Panc1 (cell line): ENCODE data around the gene DAB1. TPM values are rescaled to one million over a fixed set of nuclear protein-coding genes. Genes with fewer than 3 reads are reported as not detected.
"Not testable (repeated sequence)": the region's sequence is repeated elsewhere in the genome, so short reads cannot be mapped to it uniquely, and the experiment has no call there.

Source experiments
- ATAC-seq: fragments of 200-7000 bp; cut with Tn5 transposase; 2 replicates; pipeline ENCODE4 v1.9.1; 2020; ENCODE audit warnings: mild to moderate bottlenecking, moderate library complexity
- BruUV-seq: library from RNA; stranded (reverse); fragments of 400-500 nt; replicated peaks from 2 replicates; lab custom pipeline; 2021; lab: Mats Ljungman, UMichigan
- CTCF ChIA-PET: fragments of 300-600 bp; sonication (Branson Sonifier 250); formaldehyde crosslinking; loops from one replicate; lab custom pipeline; 2022; ENCODE audit warnings: antibody characterized with exemption; lab: Charles Lee
- POLR2A ChIA-PET: fragments of 300-600 bp; sonication (Branson Sonifier 250); formaldehyde crosslinking; loops from one replicate; lab custom pipeline; 2022; ENCODE audit warnings: antibody characterized with exemption; lab: Charles Lee
- DNase-seq: peaks from one replicate; pipeline ENCODE4 v3.0.0-alpha.2; 2010; ENCODE audit warnings: low read depth, low spot score
- H3K27ac ChIP-seq: 2 replicates; pipeline ENCODE4 v1.5.1; 2011; ENCODE audit warnings: mild to moderate bottlenecking, low read length, inconsistent platforms
- H3K27me3 ChIP-seq: fragments of 200-500 bp; sonication (Bioruptor generic); 2 replicates; pipeline ENCODE4 v1.6.0; 2014; ENCODE audit warnings: low read length, inconsistent platforms; ENCODE audit not compliant: control insufficient read depth, insufficient read depth
- H3K36me3 ChIP-seq: fragments of 200-500 bp; sonication (Bioruptor generic); 2 replicates; pipeline ENCODE4 v1.5.1; 2014; ENCODE audit warnings: inconsistent platforms, mild to moderate bottlenecking, low read length, moderate library complexity; ENCODE audit not compliant: control insufficient read depth, insufficient read depth
- H3K4me1 ChIP-seq: 2 replicates; pipeline ENCODE4 v1.5.1; 2011; ENCODE audit warnings: inconsistent platforms, mild to moderate bottlenecking, low read length, moderate library complexity; ENCODE audit not compliant: control insufficient read depth, insufficient read depth
- H3K4me3 ChIP-seq, 2 experiments: 2 replicates each; pipeline ENCODE4 v1.5.1; 2011 to 2012; ENCODE audit warnings: low read depth in 2 of 2, low read length in 2 of 2, mild to moderate bottlenecking in 2 of 2, inconsistent platforms in 1 of 2, moderate library complexity in 1 of 2
- H3K9me3 ChIP-seq: fragments of 200-500 bp; sonication (Bioruptor generic); 2 replicates; pipeline ENCODE4 v1.5.1; 2014; ENCODE audit warnings: low read depth, mild to moderate bottlenecking, inconsistent platforms, low read length, moderate library complexity; ENCODE audit not compliant: control insufficient read depth, insufficient read depth
- POLR2AphosphoS5 ChIP-seq: IDR thresholded peaks from 2 replicates; pipeline ENCODE4 v1.6.1; 2012; ENCODE audit warnings: mild to moderate bottlenecking, low read depth, low read length, moderate library complexity
- SIN3A ChIP-seq: IDR thresholded peaks from 2 replicates; pipeline ENCODE4 v1.6.1; 2012; ENCODE audit warnings: low read depth, mild to moderate bottlenecking, low read length, moderate library complexity, borderline replicate concordance; ENCODE audit not compliant: insufficient read depth
- TCF7L2 ChIP-seq: IDR thresholded peaks from 2 replicates; pipeline ENCODE4 v1.6.1; 2011; ENCODE audit warnings: mild to moderate bottlenecking, low read depth, low read length, inconsistent platforms
- in situ Hi-C: cut with HindIII; loops from 2 replicates; pipeline ENCODE4 v1.10.0; 2016; ENCODE audit warnings: low sequenced_read_pairs, low pct_unique_long_range_greater_than_20kb
- intact Hi-C: fragments of 100-400 bp; cut with micrococcal nuclease; formaldehyde crosslinking; loops from one replicate; pipeline ENCODE4 v1.10.0; 2022; ENCODE audit not compliant: unreplicated experiment
- total RNA-seq: library from RNA; stranded (reverse); gene quantifications from one replicate; pipeline ENCODE4 v1.2.1, GENCODE V29; 2021; ENCODE audit not compliant: unreplicated experiment
- TF ChIP-seq, protein P1 (sequence below): fragments of 450-650 bp; IDR thresholded peaks from 2 replicates; pipeline ENCODE4 v1.5.1; 2017; ENCODE audit warnings: mild to moderate bottlenecking
- TF ChIP-seq, protein P2 (sequence below), 2 experiments: IDR thresholded peaks; 2 replicates each; pipeline ENCODE4 v1.6.1; 2011 to 2012; ENCODE audit warnings: low read depth in 2 of 2, control low read depth in 1 of 2, low read length in 1 of 2, mild to moderate bottlenecking in 1 of 2, moderate library complexity in 1 of 2; ENCODE audit not compliant: insufficient read depth in 1 of 2

The DAB1 gene
- total RNA-seq, 1 experiment from 2014 or later, result 0.05 TPM

DNA sequence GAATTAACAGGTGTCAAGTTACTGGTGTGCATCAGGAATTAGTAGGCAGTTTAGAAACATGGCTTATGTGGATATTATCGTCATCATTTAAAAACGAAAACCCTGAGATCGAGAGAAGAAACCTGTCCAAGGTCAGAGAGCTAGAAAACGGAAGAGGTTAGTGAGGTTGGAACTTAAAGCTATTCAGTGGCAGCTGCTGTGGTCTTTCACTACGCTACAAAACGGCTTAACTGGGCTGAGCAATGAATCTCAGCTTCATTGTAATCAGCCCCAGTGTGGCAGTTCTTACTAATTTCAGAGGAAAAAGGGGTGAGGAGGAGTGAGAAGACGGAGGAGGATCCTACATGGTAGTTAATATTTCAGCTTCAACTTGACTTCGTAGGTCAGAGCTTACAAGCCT, 77.9 kb downstream of the DAB1 start:
- no peak overlapping the region for H3K4me3 ChIP-seq
- no peaks in the 10 kb centered on the region for H3K9me3 ChIP-seq
- H3K4me1 ChIP-seq, result no peaks in the 10 kb centered on the region
- TF ChIP-seq POLR2AphosphoS5, result no peak
- no peak for TF ChIP-seq TCF7L2
- TF ChIP-seq, protein P1, sequence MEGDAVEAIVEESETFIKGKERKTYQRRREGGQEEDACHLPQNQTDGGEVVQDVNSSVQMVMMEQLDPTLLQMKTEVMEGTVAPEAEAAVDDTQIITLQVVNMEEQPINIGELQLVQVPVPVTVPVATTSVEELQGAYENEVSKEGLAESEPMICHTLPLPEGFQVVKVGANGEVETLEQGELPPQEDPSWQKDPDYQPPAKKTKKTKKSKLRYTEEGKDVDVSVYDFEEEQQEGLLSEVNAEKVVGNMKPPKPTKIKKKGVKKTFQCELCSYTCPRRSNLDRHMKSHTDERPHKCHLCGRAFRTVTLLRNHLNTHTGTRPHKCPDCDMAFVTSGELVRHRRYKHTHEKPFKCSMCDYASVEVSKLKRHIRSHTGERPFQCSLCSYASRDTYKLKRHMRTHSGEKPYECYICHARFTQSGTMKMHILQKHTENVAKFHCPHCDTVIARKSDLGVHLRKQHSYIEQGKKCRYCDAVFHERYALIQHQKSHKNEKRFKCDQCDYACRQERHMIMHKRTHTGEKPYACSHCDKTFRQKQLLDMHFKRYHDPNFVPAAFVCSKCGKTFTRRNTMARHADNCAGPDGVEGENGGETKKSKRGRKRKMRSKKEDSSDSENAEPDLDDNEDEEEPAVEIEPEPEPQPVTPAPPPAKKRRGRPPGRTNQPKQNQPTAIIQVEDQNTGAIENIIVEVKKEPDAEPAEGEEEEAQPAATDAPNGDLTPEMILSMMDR, result no peak
- no peak for TF ChIP-seq SIN3A
- TF ChIP-seq, protein P2, sequence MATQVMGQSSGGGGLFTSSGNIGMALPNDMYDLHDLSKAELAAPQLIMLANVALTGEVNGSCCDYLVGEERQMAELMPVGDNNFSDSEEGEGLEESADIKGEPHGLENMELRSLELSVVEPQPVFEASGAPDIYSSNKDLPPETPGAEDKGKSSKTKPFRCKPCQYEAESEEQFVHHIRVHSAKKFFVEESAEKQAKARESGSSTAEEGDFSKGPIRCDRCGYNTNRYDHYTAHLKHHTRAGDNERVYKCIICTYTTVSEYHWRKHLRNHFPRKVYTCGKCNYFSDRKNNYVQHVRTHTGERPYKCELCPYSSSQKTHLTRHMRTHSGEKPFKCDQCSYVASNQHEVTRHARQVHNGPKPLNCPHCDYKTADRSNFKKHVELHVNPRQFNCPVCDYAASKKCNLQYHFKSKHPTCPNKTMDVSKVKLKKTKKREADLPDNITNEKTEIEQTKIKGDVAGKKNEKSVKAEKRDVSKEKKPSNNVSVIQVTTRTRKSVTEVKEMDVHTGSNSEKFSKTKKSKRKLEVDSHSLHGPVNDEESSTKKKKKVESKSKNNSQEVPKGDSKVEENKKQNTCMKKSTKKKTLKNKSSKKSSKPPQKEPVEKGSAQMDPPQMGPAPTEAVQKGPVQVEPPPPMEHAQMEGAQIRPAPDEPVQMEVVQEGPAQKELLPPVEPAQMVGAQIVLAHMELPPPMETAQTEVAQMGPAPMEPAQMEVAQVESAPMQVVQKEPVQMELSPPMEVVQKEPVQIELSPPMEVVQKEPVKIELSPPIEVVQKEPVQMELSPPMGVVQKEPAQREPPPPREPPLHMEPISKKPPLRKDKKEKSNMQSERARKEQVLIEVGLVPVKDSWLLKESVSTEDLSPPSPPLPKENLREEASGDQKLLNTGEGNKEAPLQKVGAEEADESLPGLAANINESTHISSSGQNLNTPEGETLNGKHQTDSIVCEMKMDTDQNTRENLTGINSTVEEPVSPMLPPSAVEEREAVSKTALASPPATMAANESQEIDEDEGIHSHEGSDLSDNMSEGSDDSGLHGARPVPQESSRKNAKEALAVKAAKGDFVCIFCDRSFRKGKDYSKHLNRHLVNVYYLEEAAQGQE (IDR thresholded peaks at IDR 0.05; ENCODE audit: insufficient read depth in 1 of 2, low read depth in 2 of 2, low read length in 1 of 2), result no peak
- in situ Hi-C loops, result no loop called here
- no peak overlapping the region for H3K27ac ChIP-seq
- no TSS peak for BruUV-seq
- H3K27me3 ChIP-seq, result peaks cover 4% of the 10 kb centered on the region
- POLR2A ChIA-PET, result no interaction called here
- ATAC-seq, result no peak
- no peaks in the 10 kb centered on the region for H3K36me3 ChIP-seq
- intact Hi-C loops, result no loop called here
- no peak for DNase-seq
- CTCF ChIA-PET, result no interaction called here

DNA sequence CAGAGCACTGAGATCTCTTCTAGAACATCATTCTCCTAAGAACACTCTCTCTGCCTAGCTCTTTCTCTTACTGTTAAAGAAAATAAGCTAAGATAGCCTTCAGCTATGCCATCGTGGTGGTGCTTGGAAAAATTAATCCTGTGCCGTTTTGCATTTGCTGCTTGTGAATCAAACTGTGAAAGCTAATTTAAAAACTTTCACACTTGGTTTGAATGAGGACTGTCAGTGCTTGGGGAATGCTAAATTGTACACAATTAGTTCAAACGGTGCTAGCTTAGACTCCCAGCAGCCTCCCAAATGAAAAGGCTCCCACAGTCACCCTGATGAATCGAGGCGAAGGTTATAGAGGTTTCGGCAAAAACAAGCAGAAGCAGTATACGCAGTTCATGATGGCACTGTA, 79.6 kb downstream of the DAB1 start:
- DNase-seq, result no peak
- ChIA-PET POLR2A (no interaction called here), CTCF (no interaction called here)
- no peaks in the 10 kb centered on the region for H3K9me3 ChIP-seq
- intact Hi-C loops, result no loop called here
- H3K36me3 ChIP-seq, result no peaks in the 10 kb centered on the region
- H3K4me1 ChIP-seq, result no peaks in the 10 kb centered on the region
- H3K27ac ChIP-seq, result no peak overlapping the region
- H3K4me3 ChIP-seq, result no peak overlapping the region
- BruUV-seq, result no TSS peak
- peaks cover 4% of the 10 kb centered on the region for H3K27me3 ChIP-seq
- in situ Hi-C loops, result no loop called here
- TF ChIP-seq POLR2AphosphoS5 (no peak), SIN3A (no peak), TCF7L2 (no peak)
- TF ChIP-seq, protein P2 (IDR thresholded peaks at IDR 0.05; ENCODE audit: insufficient read depth in 1 of 2, low read depth in 2 of 2, low read length in 1 of 2), result no peak
- TF ChIP-seq, protein P1, result no peak
- ATAC-seq, result no peak

DNA sequence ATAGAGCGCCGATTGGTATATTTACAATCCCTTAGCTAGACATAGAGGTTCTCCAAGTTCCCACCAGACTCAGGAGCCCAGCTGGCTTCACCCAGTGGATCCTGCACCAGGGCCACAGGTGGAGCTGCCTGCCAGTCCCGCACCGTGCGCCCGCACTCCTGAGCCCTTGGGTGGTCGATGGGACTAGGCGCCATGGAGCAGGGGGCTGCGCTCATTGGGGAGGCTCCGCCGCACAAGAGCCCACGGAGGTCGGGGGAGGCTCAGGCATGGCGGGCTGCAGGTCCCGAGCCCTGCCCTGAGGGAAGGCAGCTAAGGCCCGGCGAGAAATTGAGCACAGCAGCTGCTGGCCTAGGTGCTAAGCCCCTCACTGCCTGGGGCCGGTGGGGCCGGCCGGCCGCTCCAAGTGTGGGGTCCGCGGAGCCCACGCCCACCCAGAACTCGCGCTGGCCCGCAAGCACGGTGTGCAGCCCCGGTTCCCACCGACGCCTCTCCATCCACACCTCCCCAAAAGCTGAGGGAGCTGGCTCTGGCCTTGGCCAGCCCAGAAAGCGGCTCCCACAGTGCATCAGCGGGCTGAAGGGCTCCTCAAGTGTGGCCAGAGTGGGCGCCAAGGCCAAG, 80.5 kb downstream of the DAB1 start:
- BruUV-seq, H3K4me1 ChIP-seq, H3K36me3 ChIP-seq, ATAC-seq, intact Hi-C loops, POLR2A ChIA-PET, H3K27ac ChIP-seq, H3K9me3 ChIP-seq, H3K4me3 ChIP-seq, DNase-seq, in situ Hi-C loops, H3K27me3 ChIP-seq, CTCF ChIA-PET: not testable (repeated sequence)
